H9 (cell line): ENCODE results near the gene SNCB. TPM values are rescaled to one million over a fixed set of nuclear protein-coding genes. Genes with fewer than 3 reads are reported as not detected.

Source experiments
- DNase-seq: peaks from one replicate; pipeline ENCODE4 v3.0.0-alpha.2; 2017
- H2AFZ ChIP-seq: one replicate; pipeline ENCODE4 v1.6.1; 2013; ENCODE audit warnings: mild to moderate bottlenecking, low read length, control low read depth, moderate library complexity
- H2AK5ac ChIP-seq: 2 replicates; pipeline ENCODE4 v1.6.1; 2013; ENCODE audit warnings: low read length, control low read depth, mixed read lengths; ENCODE audit not compliant: insufficient read length
- H2BK120ac ChIP-seq: one replicate; pipeline ENCODE4 v1.6.1; 2013; ENCODE audit warnings: low read depth, mild to moderate bottlenecking, low read length, control low read depth, inconsistent platforms; ENCODE audit not compliant: poor library complexity, severe bottlenecking
- H2BK12ac ChIP-seq: 2 replicates; pipeline ENCODE4 v1.6.1; 2013; ENCODE audit warnings: low read length, control low read depth, mixed read lengths, low read depth; ENCODE audit not compliant: insufficient read length
- H2BK15ac ChIP-seq: 2 replicates; pipeline ENCODE4 v1.6.1; 2013; ENCODE audit warnings: low read depth, low read length, control low read depth
- H2BK20ac ChIP-seq: one replicate; pipeline ENCODE4 v1.6.1; 2013; ENCODE audit warnings: low read depth, mild to moderate bottlenecking, low read length, control low read depth, inconsistent platforms; ENCODE audit not compliant: poor library complexity, severe bottlenecking
- H2BK5ac ChIP-seq: 2 replicates; pipeline ENCODE4 v1.6.1; 2013; ENCODE audit warnings: low read length, control low read depth, mixed read lengths; ENCODE audit not compliant: insufficient read length
- H3K14ac ChIP-seq: 2 replicates; pipeline ENCODE4 v1.6.1; 2013; ENCODE audit warnings: low read length, control low read depth; ENCODE audit not compliant: insufficient read depth
- H3K18ac ChIP-seq: 2 replicates; pipeline ENCODE4 v1.6.1; 2013; ENCODE audit warnings: low read depth, mild to moderate bottlenecking, mixed read lengths, low read length, control low read depth; ENCODE audit not compliant: insufficient read length
- H3K23ac ChIP-seq: 2 replicates; pipeline ENCODE4 v1.6.1; 2013; ENCODE audit warnings: low read length, control low read depth, mixed read lengths, low read depth; ENCODE audit not compliant: insufficient read length
- H3K23me2 ChIP-seq: 2 replicates; pipeline ENCODE4 v1.6.1; 2013; ENCODE audit warnings: low read depth, mild to moderate bottlenecking, mixed read lengths, low read length, control low read depth; ENCODE audit not compliant: insufficient read length, poor library complexity, severe bottlenecking
- H3K27ac ChIP-seq: 2 replicates; pipeline ENCODE4 v1.5.1; 2013; ENCODE audit warnings: low read length, control low read depth, mixed read lengths, low read depth; ENCODE audit not compliant: insufficient read length
- H3K27me3 ChIP-seq: 2 replicates; pipeline ENCODE4 v1.6.1; 2013; ENCODE audit warnings: low read length, control low read depth, inconsistent platforms; ENCODE audit not compliant: insufficient read depth
- H3K4ac ChIP-seq: 2 replicates; pipeline ENCODE4 v1.6.1; 2013; ENCODE audit warnings: low read depth, mild to moderate bottlenecking, control low read depth, inconsistent platforms, low read length, moderate library complexity
- H3K4me1 ChIP-seq: 2 replicates; pipeline ENCODE4 v1.6.1; 2013; ENCODE audit warnings: low read length, control low read depth, inconsistent platforms; ENCODE audit not compliant: insufficient read depth
- H3K4me2 ChIP-seq: 2 replicates; pipeline ENCODE4 v1.6.1; 2013; ENCODE audit warnings: low read length, control low read depth, mixed read lengths; ENCODE audit not compliant: insufficient read length, insufficient read depth
- H3K56ac ChIP-seq: 2 replicates; pipeline ENCODE4 v1.6.1; 2013; ENCODE audit warnings: low read depth, mild to moderate bottlenecking, mixed read lengths, low read length, control low read depth; ENCODE audit not compliant: insufficient read length
- H3K79me1 ChIP-seq: 2 replicates; pipeline ENCODE4 v1.6.1; 2013; ENCODE audit warnings: low read depth, mild to moderate bottlenecking, moderate library complexity, low read length, control low read depth, inconsistent platforms; ENCODE audit not compliant: insufficient read depth, poor library complexity, severe bottlenecking
- H3K79me2 ChIP-seq: 2 replicates; pipeline ENCODE4 v1.6.1; 2013; ENCODE audit warnings: low read length, control low read depth, inconsistent platforms; ENCODE audit not compliant: insufficient read depth
- H3K9ac ChIP-seq: 2 replicates; pipeline ENCODE4 v1.6.1; 2013; ENCODE audit warnings: low read length, control low read depth, mixed read lengths; ENCODE audit not compliant: insufficient read length; ENCODE audit errors: extremely low read depth
- H3K9me3 ChIP-seq: one replicate; pipeline ENCODE4 v1.6.1; 2013; ENCODE audit warnings: low read depth, low read length, inconsistent platforms; ENCODE audit not compliant: control insufficient read depth
- H3T11ph ChIP-seq: one replicate; pipeline ENCODE4 v1.6.1; 2013; ENCODE audit warnings: mild to moderate bottlenecking, low read length, control low read depth, inconsistent platforms
- H4K20me1 ChIP-seq: one replicate; pipeline ENCODE4 v1.6.1; 2013; ENCODE audit not compliant: control insufficient read depth, insufficient read length, insufficient read depth
- H4K5ac ChIP-seq: 2 replicates; pipeline ENCODE4 v1.6.1; 2013; ENCODE audit warnings: low read depth, mild to moderate bottlenecking, mixed read lengths, low read length, control low read depth; ENCODE audit not compliant: insufficient read length
- H4K8ac ChIP-seq: replicated peaks from 2 replicates; pipeline ENCODE4 v1.6.1; 2013; ENCODE audit warnings: low read length, control low read depth, mixed read lengths, low read depth; ENCODE audit not compliant: insufficient read length
- H4K91ac ChIP-seq: 2 replicates; pipeline ENCODE4 v1.6.1; 2013; ENCODE audit warnings: low read depth, mild to moderate bottlenecking, moderate library complexity, mixed read lengths, low read length, control low read depth; ENCODE audit not compliant: insufficient read length
- H3K27ac Mint-ChIP-seq, 3 experiments: 2 replicates in 2 of 3; 3 replicates in 1 of 3; pipeline ENCODE4 v1.8.0; 2020 to 2021; ENCODE audit warnings: mixed read lengths in 3 of 3, mild to moderate bottlenecking in 1 of 3, moderate library complexity in 1 of 3
- H3K27me3 Mint-ChIP-seq: 2 replicates; pipeline ENCODE4 v1.8.0; 2021; ENCODE audit warnings: low read depth, mild to moderate bottlenecking, moderate library complexity, mixed read lengths
- H3K36me3 Mint-ChIP-seq, 3 experiments: 2 replicates in 2 of 3; 3 replicates in 1 of 3; pipeline ENCODE4 v1.8.0; 2020 to 2021; ENCODE audit warnings: low read depth in 3 of 3, mixed read lengths in 3 of 3; ENCODE audit not compliant: insufficient read depth in 1 of 3
- H3K4me1 Mint-ChIP-seq, 2 experiments: 2 replicates each; pipeline ENCODE4 v1.8.0; 2020; ENCODE audit warnings: mixed read lengths in 2 of 2
- H3K4me3 Mint-ChIP-seq, 2 experiments: 2 replicates in 1 of 2; 3 replicates in 1 of 2; pipeline ENCODE4 v1.8.0; 2020 to 2021; ENCODE audit warnings: mild to moderate bottlenecking in 2 of 2, mixed read lengths in 2 of 2, moderate library complexity in 1 of 2
- H3K9me3 Mint-ChIP-seq, 2 experiments: 2 replicates in 1 of 2; 3 replicates in 1 of 2; pipeline ENCODE4 v1.8.0; 2020; ENCODE audit warnings: mild to moderate bottlenecking in 2 of 2, mixed read lengths in 2 of 2, moderate library complexity in 1 of 2
- CTCF ChIP-seq: fragments of 200-600 bp; sonication (generic); conservative IDR thresholded peaks from 3 replicates; pipeline ENCODE4 v1.8.0; 2021; ENCODE audit warnings: antibody characterized with exemption, mild to moderate bottlenecking
- WGBS: extraction: QIAGEN DNeasy Blood & Tissue Kit; methylation state at CpG from one replicate; pipeline ENCODE4 v1.1.7; 2013; ENCODE audit warnings: missing lambda C conversion rate, low lambda C conversion rate, mixed read lengths; ENCODE audit not compliant: insufficient read length; ENCODE audit errors: extremely low coverage; 5-methylcytosine and 5-hydroxymethylcytosine counted together
- total RNA-seq: library from RNA; stranded (reverse); gene quantifications from 2 replicates; pipeline ENCODE4 v1.2.1, GENCODE V29; 2021

Gene SNCB
- total RNA-seq, 1 experiment from 2014 or later = 3.5 TPM

DNA sequence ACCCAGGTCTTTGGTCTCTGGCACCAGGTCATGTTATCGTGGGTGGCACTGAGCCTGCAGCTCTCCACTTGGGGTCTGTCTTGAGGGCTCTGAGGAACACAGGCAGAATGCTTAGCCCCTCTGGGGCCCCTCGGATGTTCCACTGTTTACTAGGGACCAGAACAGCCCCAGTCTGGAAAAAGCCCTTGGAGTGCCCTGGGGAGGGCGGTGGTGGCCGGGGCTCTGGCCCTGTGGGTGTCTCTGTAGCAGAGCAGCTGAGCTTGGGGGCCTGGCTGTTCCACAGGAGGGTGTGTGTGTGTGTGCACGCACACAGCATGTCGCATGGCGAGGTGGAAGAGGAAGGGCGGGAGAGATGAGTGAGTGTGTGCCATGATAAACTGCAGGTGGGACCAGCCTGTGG, 35.8 kb downstream of the SNCB start:
- Histone ChIP-seq H3K18ac (no peak overlapping the region), H3K9ac (no peak overlapping the region), H3K14ac (no peak overlapping the region; the same call in 1 of the 2 replicates), H3K4me2 (no peak overlapping the region), H3K4ac (no peak overlapping the region), H2AFZ (no peak overlapping the region), H3K79me1 (no peaks in the 10 kb centered on the region), H2BK120ac (no peak overlapping the region), H2BK20ac (no peak overlapping the region), H3K9me3 (no peaks in the 10 kb centered on the region), H4K8ac (no peak overlapping the region), H3K4me1 (no peaks in the 10 kb centered on the region), H3K27ac (no peak overlapping the region), H2AK5ac (no peak overlapping the region), H4K5ac (no peak overlapping the region), H4K91ac (no peak overlapping the region), H3K27me3 (no peaks in the 10 kb centered on the region), H2BK5ac (no peak overlapping the region), H3K56ac (no peak overlapping the region), H2BK15ac (no peak overlapping the region), H3K79me2 (no peaks in the 10 kb centered on the region), H3T11ph (no peak overlapping the region), H2BK12ac (no peak overlapping the region), H3K23me2 (no peaks in the 10 kb centered on the region), H3K23ac (no peak overlapping the region), H4K20me1 (peaks cover 2% of the 10 kb centered on the region)
- no peak overlapping the region; a peak in 1 of 5 replicates for H3K4me3 Mint-ChIP-seq
- peaks cover 30% of the 10 kb centered on the region for H3K27me3 Mint-ChIP-seq
- peaks cover 0 to 3% of the 10 kb centered on the region in 2 experiments; a peak in 2 of 5 replicates for H3K9me3 Mint-ChIP-seq
- H3K36me3 Mint-ChIP-seq = peaks cover 4 to 12% (median 6%) of the 10 kb centered on the region in 3 experiments; a peak in 6 of 7 replicates
- no CpG with 5 or more reads among the region's 8 CpGs for WGBS
- peak overlapping the region in 1 of 3 experiments; percentile 1; a peak in 1 of 7 replicates for H3K27ac Mint-ChIP-seq
- H3K4me1 Mint-ChIP-seq = no peaks in the 10 kb centered on the region
- no peak for TF ChIP-seq CTCF
- DNase-seq = no peak
